Body of pancreas (tissue), 4 donors: ENCODE results near the gene F2. TPM values are rescaled to one million over a fixed set of nuclear protein-coding genes. Genes with fewer than 3 reads are reported as not detected.

Experiments used
- ATAC-seq: fragments of 150-250 bp; one replicate; pipeline ENCODE4 v1.9.1; 2016
- DNase-seq, 4 donors: peaks; one replicate each; pipeline ENCODE4 v3.0.0-alpha.2; 2019
- H3K27ac ChIP-seq, 4 donors: fragments of 200-600 bp; sonication (generic); 1 replicate in 3 of 4; 2 replicates in 1 of 4; pipeline versions ENCODE4 v1.5.1 to v1.6.1; 2016 to 2019; ENCODE audit warnings: mild to moderate bottlenecking in 1 of 4, mixed read lengths in 1 of 4, moderate library complexity in 1 of 4
- H3K27me3 ChIP-seq, 2 donors: fragments of 200-600 bp; sonication (generic); one replicate each; pipeline ENCODE4 v1.6.0; 2016; ENCODE audit warnings: mild to moderate bottlenecking in 1 of 2
- H3K36me3 ChIP-seq, 2 donors: fragments of 200-600 bp; sonication (generic); replicated peaks in 1 of 2; 2 replicates each; pipeline ENCODE4 v1.5.1; 2016; ENCODE audit warnings: low read depth in 2 of 2; ENCODE audit not compliant: insufficient read depth in 1 of 2
- H3K4me1 ChIP-seq: fragments of 200-600 bp; sonication (generic); one replicate; pipeline ENCODE4 v1.6.0; 2016
- H3K4me3 ChIP-seq, 2 donors: fragments of 200-600 bp; sonication (generic); 1 replicate in 1 of 2; 2 replicates in 1 of 2; pipeline ENCODE4 v1.5.1; 2016 to 2019
- H3K9me3 ChIP-seq, 3 donors: fragments of 200-600 bp; sonication (generic); 1 replicate in 2 of 3; 2 replicates in 1 of 3; pipeline ENCODE4 v1.5.1; 2016
- POLR2A ChIP-seq, 3 donors: fragments of 450-650 bp; IDR thresholded peaks; one replicate each; pipeline ENCODE4 v1.6.1; 2016; ENCODE audit warnings: antibody characterized with exemption in 3 of 3, mild to moderate bottlenecking in 2 of 3
- WGBS, 2 donors: methylation state at CpG; one replicate each; pipeline ENCODE4 v1.1.5; 2017; 5-methylcytosine and 5-hydroxymethylcytosine counted together
- intact Hi-C: fragments of 100-400 bp; cut with DNase I; formaldehyde crosslinking; loops from one replicate; pipeline ENCODE4 v1.15.1; 2023
- total RNA-seq, 2 donors: library from RNA; depleted of rRNA; stranded (reverse); fragments of >200 nt; gene quantifications; one replicate each; pipeline ENCODE4 v1.1.0, GENCODE V29; 2016
- TF ChIP-seq, protein P1 (sequence below), 7 experiments: fragments of 450-650 bp in 4 of 7; fragments of 200-600 bp in 3 of 7; sonication (generic) in 3 of 7; IDR thresholded peaks; one replicate each; pipeline ENCODE4 v1.5.1; 2016 to 2019; ENCODE audit warnings: antibody characterized with exemption in 7 of 7

F2 gene
- total RNA-seq, 2 donors from 2014 or later = not detected

DNA sequence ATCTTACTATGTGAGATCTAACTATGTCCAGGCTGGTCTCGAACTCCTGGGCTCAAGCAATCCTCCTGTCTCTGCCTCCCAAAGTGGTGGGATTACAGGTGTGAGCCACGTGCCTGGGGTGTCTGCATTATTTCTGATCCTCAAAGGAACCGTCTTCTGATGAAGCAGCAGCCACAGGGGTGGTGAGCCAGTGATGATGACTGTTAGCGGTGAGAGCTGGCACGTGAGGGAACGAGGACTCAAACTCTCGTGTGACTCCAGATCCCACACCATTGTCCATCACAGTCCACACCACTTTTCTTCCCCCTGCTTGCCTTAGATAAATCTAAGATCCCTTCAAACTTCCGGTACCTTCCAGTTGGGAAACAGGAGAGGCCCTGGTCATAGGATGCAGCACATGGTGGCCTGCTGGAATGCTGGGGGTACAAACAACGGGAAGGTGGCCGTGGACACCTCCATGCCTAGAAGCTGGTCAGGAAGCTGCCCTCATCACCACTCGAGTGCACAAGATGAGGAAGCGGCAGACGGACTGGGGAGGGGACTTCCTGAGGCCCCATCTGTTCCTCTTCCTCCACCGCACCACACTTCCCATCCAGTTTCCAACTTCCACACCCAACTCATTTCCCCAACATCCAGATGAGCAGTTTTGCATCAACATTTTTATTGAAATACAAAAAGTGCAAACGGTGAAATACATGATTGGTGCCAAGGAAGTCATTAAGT lies 42.4 kb upstream of the F2 start:
- Histone ChIP-seq H3K27me3 (no peaks in the 10 kb centered on the region), H3K4me1 (peaks cover 44% of the 10 kb centered on the region), H3K4me3 (no peak overlapping the region), H3K36me3 (peaks cover 0 to 19% of the 10 kb centered on the region in 2 donors), H3K27ac (peak overlapping the region; percentile 39 to 83 (median 80)), H3K9me3 (no peaks in the 10 kb centered on the region)
- DNase-seq (no peak), ATAC-seq (no peak)
- TF ChIP-seq, protein P1, sequence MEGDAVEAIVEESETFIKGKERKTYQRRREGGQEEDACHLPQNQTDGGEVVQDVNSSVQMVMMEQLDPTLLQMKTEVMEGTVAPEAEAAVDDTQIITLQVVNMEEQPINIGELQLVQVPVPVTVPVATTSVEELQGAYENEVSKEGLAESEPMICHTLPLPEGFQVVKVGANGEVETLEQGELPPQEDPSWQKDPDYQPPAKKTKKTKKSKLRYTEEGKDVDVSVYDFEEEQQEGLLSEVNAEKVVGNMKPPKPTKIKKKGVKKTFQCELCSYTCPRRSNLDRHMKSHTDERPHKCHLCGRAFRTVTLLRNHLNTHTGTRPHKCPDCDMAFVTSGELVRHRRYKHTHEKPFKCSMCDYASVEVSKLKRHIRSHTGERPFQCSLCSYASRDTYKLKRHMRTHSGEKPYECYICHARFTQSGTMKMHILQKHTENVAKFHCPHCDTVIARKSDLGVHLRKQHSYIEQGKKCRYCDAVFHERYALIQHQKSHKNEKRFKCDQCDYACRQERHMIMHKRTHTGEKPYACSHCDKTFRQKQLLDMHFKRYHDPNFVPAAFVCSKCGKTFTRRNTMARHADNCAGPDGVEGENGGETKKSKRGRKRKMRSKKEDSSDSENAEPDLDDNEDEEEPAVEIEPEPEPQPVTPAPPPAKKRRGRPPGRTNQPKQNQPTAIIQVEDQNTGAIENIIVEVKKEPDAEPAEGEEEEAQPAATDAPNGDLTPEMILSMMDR (IDR thresholded peaks at IDR 0.05) = no peak
- TF ChIP-seq POLR2A (IDR thresholded peaks at IDR 0.05) = no peak
- WGBS, 2 donors = 79 to 84% methylated on average over 15 of the region's 15 CpGs
- intact Hi-C loops = no loop called here

GRCh38 chr11:46677169-46677568 lies 41.8 kb upstream of the F2 start:
- TF ChIP-seq POLR2A (IDR thresholded peaks at IDR 0.05) = no peak
- TF ChIP-seq, protein P1 (IDR thresholded peaks at IDR 0.05) = no peak
- peaks cover 44% of the 10 kb centered on the region for H3K4me1 ChIP-seq
- no peak overlapping the region for H3K4me3 ChIP-seq
- peak overlapping the region in 1 of 4 donors; percentile 83 for H3K27ac ChIP-seq
- no peaks in the 10 kb centered on the region for H3K27me3 ChIP-seq
- H3K9me3 ChIP-seq = no peaks in the 10 kb centered on the region
- peaks cover 0 to 16% of the 10 kb centered on the region in 2 donors for H3K36me3 ChIP-seq
- intact Hi-C loops = no loop called here
- no peak for DNase-seq
- 82 to 88% methylated on average over 7 to 8 of the region's 8 CpGs for WGBS, 2 donors
- ATAC-seq = no peak

DNA sequence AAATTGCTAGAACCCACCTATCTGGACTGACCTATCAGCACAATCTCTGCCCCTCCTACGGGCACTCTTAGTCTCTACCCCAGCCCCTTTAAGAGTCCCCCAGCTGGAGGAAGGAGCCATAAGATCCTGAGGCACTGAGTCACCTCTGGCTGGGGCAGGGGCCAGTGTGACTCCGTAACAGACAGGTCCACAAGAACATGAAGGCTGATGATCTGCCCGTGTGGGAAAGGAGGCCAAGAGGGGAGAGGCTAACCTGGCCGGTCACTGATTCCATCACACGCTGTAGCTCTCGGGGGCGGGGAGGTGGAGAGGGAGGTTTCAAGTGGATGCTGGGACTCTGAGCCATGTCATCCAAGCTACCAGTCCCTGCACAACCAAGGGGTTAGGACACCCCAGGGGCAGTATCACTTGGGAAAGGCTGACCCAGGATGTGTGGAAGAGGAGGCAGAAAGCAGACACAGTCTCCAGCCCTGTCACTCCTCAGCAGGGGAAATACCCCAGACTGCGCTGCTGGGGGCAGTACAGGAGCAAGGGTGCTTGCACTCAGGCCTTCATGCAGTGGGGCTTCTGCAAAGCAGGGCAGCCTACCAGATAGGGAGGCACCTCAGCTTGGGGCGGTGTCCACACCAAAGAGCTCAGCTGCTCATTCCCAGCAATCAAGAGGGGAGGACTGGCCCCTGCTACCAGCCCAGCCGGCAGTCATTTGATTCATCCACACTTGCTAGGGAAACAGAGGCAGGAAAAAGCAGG lies 40.8 kb upstream of the F2 start:
- WGBS, 2 donors = 72 to 94% methylated on average over 3 to 10 of the region's 10 CpGs
- H3K27ac ChIP-seq = peak overlapping the region in 1 of 4 donors; percentile 9
- peak in 1 of 4 donors; percentile 45 for DNase-seq
- intact Hi-C loops = no loop called here
- H3K4me3 ChIP-seq = no peak overlapping the region
- TF ChIP-seq, protein P1 (IDR thresholded peaks at IDR 0.05) = no peak
- no peak for TF ChIP-seq POLR2A (IDR thresholded peaks at IDR 0.05)
- peaks cover 42% of the 10 kb centered on the region for H3K4me1 ChIP-seq
- no peak for ATAC-seq
- no peaks in the 10 kb centered on the region for H3K27me3 ChIP-seq
- no peaks in the 10 kb centered on the region for H3K9me3 ChIP-seq
- H3K36me3 ChIP-seq = peaks cover 0 to 16% of the 10 kb centered on the region in 2 donors

GRCh38 chr11:46678741-46679130 lies 40.3 kb upstream of the F2 start:
- peaks cover 36% of the 10 kb centered on the region for H3K4me1 ChIP-seq
- H3K4me3 ChIP-seq = no peak overlapping the region
- intact Hi-C loops = no loop called here
- 84 to 89% methylated on average over 8 to 9 of the region's 9 CpGs for WGBS, 2 donors
- H3K27ac ChIP-seq = peak overlapping the region in 1 of 4 donors; percentile 9
- DNase-seq (no peak), ATAC-seq (no peak)
- no peaks in the 10 kb centered on the region for H3K27me3 ChIP-seq
- TF ChIP-seq, protein P1 (IDR thresholded peaks at IDR 0.05) = no peak
- TF ChIP-seq POLR2A (IDR thresholded peaks at IDR 0.05) = no peak
- H3K36me3 ChIP-seq = peaks cover 0 to 16% of the 10 kb centered on the region in 2 donors
- H3K9me3 ChIP-seq = no peaks in the 10 kb centered on the region
